Measurements from ENCODE around the gene VPS13D. TPM values are rescaled to one million over a fixed set of nuclear protein-coding genes. Genes with fewer than 3 reads are reported as not detected.

VPS13D gene
- total RNA-seq, 1 donor from 2014 or later, result 13.8 TPM

GRCh38 chr1:12506281-12507280, 276.8 kb downstream of the VPS13D start:
- no peak for TF ChIP-seq CTCF (conservative IDR thresholded peaks at IDR 0.05; ENCODE audit: low read depth, low read length)
- H3K4me3 ChIP-seq (ENCODE audit: low read depth, low read length), result no peak overlapping the region
- no peak for DNase-seq (ENCODE audit: low read depth)

GRCh38 chr1:12507631-12508030, 277.8 kb downstream of the VPS13D start:
- H3K4me3 ChIP-seq (ENCODE audit: low read depth, low read length), result no peak overlapping the region
- DNase-seq (ENCODE audit: low read depth), result no peak
- no peak for TF ChIP-seq CTCF (conservative IDR thresholded peaks at IDR 0.05; ENCODE audit: low read depth, low read length)

DNA sequence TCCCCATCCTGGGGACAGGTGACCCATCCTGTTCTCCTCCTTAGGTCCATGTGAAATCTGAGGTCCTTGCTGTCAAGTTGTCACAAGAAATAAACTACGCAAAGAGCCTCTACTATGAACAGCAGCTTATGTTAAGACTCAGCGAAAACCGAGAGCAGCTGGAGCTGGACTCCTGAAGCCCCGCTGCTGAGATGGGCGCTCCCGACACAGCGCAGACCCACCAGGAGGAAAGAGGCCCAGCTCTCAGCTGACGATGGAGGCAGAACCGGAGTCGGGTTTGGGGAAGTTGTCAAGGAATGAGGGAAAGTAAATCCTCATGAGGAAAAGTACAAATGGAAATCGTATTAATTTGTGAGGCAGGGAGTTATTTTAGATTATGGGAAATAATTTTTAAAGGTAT, 279.0 kb downstream of the VPS13D start:
- no peak for TF ChIP-seq CTCF (conservative IDR thresholded peaks at IDR 0.05; ENCODE audit: low read depth, low read length)
- no peak for DNase-seq (ENCODE audit: low read depth)
- H3K4me3 ChIP-seq (ENCODE audit: low read depth, low read length), result no peak overlapping the region

DNA sequence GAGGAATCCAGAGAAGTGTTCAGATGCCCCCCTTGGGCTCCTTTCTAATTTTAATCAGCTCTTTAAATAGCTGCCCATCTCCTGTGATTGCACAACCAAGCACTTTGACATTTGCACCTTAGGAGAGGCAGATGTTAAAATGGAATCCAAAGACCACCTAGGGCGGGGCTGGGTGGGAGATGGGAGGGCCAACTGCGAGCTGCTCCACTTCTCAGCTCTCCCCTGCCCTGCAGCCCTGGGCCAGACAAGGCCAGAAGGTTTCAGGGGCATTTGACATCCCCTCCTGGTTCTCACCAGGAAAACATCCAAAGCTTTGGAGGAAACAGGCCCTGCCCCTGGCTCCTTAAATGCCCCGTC, 281.3 kb downstream of the VPS13D start:
- no peak for DNase-seq (ENCODE audit: low read depth)
- TF ChIP-seq CTCF (conservative IDR thresholded peaks at IDR 0.05; ENCODE audit: low read depth, low read length), result no peak

GRCh38 chr1:12511516-12512468, 282.0 kb downstream of the VPS13D start:
- no peak for TF ChIP-seq CTCF (conservative IDR thresholded peaks at IDR 0.05; ENCODE audit: low read depth, low read length)
- no peak overlapping the region for H3K4me3 ChIP-seq (ENCODE audit: low read depth, low read length)
- no peak for DNase-seq (ENCODE audit: low read depth)

More for the DNA sequence above, 281.3 kb downstream of the VPS13D start:
- H3K4me3 ChIP-seq (ENCODE audit: low read depth, low read length), result no peak overlapping the region

- no peak overlapping the region for H3K4me3 ChIP-seq (ENCODE audit: low read depth, low read length)
- no peak for TF ChIP-seq CTCF (conservative IDR thresholded peaks at IDR 0.05; ENCODE audit: low read depth, low read length)
- DNase-seq (ENCODE audit: low read depth), result no peak
These were observed 283.4 kb downstream of the VPS13D start for GRCh38 chr1:12513181-12513580.
